Dedifferentiated amniotic fluid mesenchymal stem cell (primary cell): ENCODE data around the gene CIB1.

Experiments used
- DNase-seq: peaks from one replicate; pipeline ENCODE4 v3.0.0-alpha.2; 2016; ENCODE audit errors: extremely low spot score

CIB1 gene

DNA sequence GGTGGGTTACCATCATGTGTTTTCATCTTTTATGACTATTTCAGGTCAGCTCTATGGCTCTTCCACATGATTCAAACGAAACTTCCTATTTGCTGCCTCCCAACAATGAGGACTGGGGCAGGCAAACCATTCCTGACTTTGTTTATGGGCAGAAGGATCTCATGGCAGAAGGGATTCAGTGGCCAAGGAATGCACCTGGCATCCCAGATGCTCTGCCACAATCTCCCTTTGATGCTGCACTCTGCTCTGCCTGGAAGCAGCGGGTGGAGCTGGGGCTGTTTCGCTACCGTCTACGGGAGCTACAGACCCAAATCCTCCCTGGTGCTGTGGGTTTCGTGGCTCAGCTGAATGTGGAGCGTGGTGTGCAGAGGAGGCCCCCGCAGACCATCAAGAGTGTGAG, 7.1 kb upstream of the CIB1 start:
- DNase-seq = no peak

DNA sequence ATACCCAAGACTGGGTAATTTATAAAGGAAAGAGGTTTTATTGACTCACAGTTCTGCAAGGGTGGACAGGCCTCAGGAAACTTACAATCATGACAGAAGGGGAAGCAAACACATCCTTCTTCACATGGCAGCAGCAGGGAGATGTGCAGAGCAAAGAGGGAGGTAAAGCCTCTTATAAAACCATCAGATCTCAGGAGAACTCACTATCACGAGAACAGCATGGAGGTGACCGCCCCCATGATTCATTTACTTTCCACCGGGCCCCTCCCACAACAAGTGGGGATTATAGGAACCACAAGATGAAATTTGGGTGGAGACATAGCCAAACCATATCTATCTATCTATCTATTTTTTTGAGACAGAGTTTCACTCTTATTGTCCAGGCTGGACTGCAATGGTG, 5.6 kb upstream of the CIB1 start:
- no peak for DNase-seq

DNA sequence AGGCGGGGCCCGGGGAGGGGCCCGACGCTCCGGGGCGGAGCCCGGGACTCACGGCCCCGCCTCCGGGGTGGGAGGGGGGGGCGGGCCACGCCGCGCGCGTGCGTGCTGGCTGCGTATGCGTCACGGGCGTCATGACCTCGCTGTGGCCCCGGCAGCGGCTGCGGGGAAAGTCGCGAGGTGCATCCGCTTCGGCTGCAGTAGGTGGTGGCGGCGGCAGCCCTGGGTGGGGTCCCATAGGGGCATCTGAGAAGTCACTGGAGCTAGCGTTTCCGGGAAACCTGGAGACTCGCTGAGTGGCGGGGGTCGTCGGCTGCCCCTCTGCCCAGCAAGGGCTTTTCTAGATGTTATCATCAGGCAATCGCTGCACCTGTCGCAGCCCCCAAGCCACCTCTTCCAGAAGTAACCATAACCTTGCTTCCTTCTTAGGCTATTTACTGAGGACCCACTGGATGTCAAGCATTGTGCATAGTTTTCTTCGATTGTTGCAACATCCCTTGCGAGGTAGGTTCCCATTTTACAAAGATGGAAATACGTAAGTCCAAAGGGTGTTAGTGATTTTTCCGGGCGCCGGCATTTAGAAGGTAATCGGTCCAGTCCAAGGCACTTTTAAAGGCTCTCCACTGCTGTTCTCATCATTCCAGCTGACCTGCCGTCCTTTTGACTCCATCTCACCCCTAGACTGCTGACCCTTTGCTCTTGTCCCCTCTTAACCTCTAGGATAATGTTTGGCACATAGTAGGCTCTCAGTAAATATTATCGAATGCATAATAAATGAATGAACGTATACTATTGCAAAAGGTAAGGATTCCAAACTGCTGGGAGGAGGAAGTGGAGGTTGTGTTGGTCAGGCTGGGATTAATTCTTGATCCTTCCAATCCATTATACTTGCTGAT, 601 bp upstream of the CIB1 start, which contains the start of gene GDPGP1:
TSS of gene GDPGP1 (plus strand) at position 114 of the 893 bp plus-strand sequence. CDS start 6,700 bp downstream, outside the sequence.
- no peak for DNase-seq

DNA sequence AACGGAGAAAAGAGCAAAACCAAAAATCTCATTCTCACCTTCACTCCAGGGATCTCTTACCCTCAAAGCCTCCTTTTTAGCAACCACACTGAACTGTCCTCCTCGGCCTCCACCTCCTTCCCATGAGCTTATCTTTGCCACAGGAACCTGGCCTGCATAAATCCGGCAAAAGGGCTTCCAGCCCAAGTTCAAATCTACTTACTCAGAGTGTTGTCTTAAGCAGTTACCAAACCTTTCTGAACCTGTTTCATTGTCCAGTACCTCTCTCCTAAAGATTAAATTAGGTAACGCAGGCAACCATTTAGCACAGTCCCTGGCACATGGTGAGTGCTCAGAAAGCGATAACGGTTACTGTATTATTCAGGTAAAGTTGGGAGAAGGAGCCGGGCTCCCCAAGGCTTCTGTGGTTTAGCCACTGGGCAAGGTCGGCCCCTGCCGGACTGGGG, 777 bp downstream of the CIB1 start:
- peak; percentile 17 for DNase-seq

DNA sequence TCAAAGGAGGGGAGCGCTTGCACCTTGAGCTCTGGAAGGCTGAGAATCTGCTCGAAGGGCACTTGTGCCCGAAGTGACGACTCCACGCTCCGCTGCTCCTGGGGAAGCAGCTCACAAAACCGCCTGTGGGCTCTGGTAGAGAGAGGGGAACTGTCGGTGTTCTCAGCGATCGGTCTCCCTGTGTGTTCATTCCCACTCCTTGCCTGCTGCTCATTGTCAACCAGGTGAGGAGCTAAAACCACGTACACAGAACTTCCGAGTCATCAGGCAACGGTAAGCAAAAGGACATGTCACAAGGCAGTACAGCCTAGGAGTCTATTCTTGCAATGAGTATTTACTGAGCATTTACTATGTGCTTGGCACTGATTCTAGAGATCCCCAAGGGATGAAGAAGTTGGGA, 1.5 kb downstream of the CIB1 start:
- no peak for DNase-seq

DNA sequence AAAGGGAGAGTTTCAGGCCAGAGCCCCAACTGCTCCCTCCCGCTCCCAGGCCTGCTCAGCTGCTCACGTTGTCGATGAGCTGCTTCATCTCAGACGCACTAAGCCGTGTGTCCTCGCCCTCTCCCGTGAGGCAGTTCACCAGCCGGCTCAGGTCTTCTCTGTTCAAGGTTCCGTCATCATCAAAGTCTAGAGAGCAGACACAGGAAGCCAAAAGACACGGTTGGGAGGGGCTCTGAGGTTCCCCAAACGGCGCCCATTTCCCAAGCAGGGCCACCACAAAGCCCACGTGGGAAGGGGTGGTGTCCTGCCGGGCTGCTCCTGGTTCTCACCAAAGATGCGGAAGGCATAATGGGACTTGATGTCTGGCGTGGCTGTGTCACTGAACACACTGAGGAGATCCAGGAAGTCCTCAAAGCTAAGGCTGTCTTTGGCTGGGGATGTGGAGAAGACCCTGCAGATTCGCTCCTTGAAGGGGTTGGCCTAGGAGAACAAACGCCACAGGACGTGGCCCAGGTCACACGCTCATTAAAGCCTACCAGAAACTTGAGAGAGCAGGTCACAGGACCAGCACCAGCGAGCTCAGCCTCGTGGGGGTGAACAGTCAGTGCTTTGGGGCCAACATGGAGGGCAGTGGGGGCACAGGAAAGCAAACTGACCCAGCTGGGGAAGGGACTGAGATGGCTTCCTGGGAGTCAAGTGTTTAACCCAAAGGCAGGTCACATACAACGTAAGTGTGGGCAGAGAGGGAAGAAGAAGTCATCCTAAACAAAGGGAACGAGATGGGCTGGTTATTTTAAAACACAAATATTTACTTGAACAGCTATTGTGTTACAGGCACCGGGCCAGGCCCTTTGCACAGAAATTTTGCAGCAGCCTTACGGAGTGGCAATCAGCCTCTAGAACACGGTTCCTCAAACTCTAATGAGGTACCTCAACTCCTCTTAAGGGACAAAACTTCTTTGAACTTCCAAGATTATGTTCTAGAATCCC, 2.4 kb downstream of the CIB1 start:
- no peak for DNase-seq

DNA sequence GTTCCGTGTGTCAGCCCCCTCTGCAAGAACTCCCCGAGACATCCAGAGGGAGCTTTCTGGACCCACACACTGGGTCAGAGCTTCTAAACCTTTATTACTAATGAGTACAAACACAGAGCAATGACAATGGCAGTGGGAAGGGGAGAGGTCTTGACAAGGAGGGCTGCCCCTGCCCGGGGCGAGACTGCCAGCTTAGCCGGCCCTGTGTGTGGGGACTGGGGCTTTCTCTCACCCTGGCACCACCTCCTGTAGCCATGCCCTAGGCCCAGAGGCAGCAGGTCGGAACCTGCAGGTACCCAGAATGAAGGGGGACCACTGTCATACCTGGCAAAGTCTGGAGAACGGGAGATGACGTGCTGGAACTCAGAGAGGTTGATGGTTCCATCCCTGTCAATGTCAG, 3.1 kb downstream of the CIB1 start:
- DNase-seq = no peak

DNA sequence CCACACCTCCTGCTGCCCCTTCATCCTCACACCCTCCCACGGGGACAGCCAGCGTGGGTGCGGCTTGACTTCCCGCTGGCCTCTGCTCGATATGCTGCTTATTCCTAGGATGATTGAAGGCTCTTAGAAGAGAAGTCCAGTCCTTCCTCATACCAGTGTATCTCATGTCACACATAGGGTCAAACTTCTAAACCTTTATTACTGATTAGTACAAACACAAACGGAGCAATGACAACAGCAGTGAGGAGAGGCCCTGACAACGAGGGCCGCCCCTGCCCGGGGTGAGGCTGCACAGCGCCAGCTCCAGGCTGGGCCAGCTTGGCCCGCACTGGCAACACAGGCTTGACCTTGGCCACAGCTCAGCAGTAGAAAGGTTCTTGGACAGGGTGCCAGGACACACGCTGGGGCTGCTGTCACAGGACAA, 3.7 kb downstream of the CIB1 start:
- DNase-seq = no peak

DNA sequence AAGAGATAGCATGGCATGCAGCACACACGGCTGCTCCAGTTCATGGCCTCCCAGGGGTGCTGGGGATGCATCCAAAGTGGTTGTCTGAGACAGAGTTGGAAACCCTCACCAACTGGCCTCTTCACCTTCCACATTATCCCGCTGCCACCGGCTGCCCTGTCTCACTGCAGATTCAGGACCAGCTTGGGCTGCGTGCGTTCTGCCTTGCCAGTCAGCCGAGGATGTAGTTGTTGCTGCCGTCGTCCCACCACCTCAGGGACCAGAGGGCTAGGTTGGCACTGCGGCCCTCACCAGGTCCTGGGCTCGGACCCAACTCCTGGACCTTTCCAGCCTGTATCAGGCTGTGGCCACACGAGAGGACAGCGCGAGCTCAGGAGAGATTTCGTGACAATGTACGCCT, 4.8 kb downstream of the CIB1 start:
- DNase-seq = no peak

DNA sequence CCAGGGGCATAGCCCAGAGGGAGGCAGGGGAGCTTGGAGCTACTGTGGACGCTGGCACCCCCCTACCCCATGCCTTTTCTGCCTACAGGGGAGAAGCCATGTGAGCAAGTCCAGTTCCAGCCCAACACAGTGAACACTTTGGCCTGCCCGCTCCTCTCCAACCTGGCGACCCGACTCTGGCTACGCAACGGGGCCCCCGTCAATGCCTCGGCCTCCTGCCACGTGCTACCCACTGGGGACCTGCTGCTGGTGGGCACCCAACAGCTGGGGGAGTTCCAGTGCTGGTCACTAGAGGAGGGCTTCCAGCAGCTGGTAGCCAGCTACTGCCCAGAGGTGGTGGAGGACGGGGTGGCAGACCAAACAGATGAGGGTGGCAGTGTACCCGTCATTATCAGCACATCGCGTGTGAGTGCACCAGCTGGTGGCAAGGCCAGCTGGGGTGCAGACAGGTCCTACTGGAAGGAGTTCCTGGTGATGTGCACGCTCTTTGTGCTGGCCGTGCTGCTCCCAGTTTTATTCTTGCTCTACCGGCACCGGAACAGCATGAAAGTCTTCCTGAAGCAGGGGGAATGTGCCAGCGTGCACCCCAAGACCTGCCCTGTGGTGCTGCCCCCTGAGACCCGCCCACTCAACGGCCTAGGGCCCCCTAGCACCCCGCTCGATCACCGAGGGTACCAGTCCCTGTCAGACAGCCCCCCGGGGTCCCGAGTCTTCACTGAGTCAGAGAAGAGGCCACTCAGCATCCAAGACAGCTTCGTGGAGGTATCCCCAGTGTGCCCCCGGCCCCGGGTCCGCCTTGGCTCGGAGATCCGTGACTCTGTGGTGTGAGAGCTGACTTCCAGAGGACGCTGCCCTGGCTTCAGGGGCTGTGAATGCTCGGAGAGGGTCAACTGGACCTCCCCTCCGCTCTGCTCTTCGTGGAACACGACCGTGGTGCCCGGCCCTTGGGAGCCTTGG, 5.6 kb downstream of the CIB1 start:
- DNase-seq = no peak

DNA sequence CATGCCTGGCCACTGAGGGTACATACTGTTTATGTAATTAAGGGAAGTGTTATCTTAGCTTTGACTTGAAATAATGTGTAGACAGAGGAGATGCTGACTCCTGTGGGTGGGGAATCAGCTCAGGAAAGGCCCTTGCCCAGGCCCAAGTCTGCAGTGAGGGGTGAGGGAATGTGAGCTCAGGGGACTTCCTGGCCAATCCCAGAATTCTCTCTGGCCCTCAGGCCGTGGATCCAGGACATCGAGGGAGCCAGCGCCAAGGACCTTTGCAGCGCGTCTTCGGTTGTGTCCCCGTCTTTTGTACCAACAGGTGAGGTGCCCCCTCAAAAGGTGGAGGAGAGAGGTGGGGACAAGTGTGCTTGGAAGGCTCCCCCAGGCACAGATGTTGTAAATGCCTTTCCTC, 6.4 kb downstream of the CIB1 start:
- DNase-seq = no peak

DNA sequence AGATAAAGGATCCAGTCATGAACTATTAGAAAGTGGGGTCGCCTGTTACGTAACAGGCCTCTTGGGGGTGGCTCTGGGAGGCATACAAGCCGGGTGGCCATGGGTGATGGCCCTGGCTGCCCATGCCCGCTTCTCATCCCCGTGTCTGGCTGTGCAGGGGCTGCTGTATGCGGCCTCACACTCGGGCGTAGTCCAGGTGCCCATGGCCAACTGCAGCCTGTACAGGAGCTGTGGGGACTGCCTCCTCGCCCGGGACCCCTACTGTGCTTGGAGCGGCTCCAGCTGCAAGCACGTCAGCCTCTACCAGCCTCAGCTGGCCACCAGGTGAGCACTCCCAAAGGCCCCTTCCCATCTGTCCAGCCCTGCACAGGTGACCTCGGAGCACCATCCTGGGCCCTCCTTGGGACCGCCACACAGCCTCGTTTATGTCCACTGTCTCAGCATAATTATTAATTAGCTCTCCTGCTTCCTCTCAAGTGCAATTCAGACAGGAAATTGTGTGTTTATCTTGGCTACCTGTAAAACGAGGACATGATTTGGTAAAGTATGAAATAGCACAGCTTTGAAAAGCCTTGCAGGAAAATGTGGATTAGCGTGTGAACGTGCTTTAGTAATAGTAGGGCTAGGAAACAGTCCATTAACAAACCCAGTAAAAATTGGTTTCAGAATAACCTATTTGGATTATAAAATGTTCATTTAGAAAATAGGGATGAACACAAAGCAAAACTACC, 8.1 kb downstream of the CIB1 start:
- no peak for DNase-seq

DNA sequence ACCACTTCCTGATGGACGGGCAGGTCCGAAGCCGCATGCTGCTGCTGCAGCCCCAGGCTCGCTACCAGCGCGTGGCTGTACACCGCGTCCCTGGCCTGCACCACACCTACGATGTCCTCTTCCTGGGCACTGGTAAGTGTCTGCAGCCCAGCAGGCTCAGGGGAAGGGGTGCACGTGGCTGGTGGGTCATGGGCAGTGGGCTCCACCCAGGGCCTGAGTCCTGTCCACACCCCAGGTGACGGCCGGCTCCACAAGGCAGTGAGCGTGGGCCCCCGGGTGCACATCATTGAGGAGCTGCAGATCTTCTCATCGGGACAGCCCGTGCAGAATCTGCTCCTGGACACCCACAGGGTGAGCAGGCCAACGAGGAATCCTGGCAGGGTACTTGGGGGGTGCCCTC, 8.7 kb downstream of the CIB1 start:
- no peak for DNase-seq

DNA sequence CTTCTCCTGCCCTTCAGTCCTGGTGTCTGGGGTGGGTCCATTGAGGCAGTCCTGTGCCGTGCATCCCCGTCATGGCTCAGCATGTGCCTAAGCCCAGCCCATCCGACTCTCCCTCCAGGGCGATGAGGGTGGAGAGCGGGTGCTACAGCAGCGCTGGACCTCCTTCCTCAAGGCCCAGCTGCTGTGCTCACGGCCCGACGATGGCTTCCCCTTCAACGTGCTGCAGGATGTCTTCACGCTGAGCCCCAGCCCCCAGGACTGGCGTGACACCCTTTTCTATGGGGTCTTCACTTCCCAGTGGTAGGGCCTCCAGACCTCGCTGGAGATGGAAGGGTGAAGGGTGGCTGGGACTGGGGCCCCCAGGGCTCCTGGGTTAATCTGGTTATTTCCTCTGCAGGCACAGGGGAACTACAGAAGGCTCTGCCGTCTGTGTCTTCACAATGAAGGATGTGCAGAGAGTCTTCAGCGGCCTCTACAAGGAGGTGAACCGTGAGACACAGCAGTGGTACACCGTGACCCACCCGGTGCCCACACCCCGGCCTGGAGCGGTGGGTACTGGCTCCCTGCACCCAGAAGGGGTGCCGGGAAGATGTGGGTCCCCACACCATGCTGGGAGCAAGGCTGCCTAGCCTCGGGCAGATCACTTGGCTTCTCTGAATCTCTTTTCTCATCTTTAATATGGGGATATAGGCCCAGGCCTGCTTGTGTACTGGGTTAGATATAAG, 10.1 kb downstream of the CIB1 start:
- DNase-seq = no peak

DNA sequence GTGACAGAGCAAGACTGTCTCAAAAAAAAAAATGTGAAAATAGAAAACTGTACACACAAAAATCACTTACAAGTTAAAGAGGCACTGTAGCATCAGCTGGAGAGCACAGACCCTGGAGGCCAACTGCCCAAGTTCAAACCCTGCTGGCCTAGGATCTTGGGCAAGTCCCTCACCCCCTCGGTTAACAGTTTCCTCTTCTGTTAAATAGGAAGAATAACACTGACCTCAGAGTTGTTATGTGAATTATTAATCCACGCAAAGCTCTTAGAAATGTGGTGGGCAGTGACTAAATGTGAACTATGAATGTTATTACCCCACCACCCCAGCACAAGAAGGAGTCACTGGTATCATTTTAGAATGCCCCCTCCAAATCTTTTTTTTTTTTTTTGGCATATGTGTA, 11.2 kb downstream of the CIB1 start:
- DNase-seq = no peak

DNA sequence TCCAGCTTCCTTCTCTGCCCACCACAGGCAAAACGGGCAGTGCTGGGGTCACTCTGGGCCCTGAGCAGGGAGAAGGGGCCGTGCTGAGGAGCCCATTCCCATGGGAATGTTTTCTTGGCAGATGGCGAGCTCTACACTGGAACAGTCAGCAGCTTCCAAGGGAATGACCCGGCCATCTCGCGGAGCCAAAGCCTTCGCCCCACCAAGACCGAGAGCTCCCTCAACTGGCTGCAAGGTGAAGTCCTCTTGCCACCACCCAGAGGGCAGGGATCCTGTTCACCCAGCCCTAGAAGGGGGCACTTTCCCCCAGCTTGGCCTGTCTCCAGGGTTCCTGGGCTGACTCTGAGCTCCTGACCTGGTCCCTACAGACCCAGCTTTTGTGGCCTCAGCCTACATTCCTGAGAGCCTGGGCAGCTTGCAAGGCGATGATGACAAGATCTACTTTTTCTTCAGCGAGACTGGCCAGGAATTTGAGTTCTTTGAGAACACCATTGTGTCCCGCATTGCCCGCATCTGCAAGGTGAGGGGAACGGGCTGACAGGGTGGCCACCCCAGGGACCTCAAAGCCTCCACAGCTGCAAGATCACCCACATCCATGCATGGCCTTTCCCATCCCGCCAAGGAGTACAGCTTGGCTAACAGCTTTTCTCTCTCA, 12.4 kb downstream of the CIB1 start:
- peak; percentile 56 for DNase-seq

DNA sequence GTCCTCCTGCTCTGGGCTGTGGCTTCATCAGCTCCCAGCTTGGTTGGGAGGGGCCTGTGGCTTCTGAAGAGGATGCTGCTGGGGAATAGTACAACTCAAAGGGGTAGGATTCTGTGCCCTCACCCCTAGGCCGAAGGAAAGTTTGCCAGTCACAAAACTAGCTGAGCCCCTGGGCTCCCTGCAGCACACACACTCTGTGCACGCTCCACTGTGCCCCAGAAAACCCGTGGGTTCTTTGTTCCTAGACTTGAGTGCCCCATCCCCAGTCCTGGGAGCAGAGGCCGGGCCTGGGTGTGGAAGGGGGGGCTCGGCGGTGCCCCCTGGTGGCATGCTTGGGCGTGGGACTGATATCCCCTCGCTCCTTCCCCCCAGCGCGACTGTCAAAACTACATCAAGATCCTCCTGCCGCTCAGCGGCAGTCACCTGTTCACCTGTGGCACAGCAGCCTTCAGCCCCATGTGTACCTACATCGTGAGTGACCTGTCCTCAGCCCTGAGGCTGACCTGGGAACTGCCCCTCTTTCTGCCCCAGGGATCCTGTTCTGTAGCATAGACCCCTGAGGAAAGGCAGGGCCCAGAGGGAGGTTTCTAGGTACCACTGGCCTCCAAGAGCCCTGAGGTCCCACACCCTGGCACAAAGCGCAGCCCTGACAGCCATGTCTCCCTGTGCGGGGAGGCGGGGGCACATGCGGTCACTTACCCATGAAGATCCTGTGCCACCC, 14.2 kb downstream of the CIB1 start:
- no peak for DNase-seq

DNA sequence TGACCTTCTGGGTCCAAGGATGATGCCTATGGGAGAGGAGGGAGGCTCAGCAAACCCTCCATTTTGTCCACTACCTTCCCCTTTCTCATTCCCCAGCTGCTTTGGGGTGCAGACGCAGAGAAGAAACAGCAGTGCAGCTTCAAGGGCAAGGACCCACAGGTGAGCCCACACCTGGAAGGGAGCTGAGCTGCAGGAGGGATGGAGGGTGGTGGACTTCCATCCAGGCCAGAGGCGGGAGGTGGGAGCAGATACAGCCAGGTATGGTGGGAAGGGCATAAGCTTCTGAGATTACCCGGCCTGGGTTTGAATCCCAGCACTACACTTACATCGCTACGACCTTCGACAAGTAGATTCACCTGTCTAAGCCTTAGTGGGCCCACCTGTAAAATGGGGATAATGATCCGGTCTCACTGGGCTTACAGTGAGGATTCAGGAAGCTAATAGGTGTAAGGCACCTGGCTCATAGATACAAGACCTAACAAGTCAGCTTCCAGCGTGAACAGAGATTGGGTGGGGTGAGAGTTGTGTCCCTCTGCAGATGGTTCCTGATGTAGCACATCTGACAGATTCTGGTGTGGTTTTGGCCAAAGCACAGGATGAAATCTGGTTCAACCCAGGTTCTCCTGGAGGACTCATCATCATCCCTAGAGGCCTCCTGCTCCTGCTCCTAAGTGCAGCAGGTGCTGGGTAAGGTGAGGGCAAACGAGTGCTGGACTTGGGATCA, 15.9 kb downstream of the CIB1 start:
- no peak for DNase-seq
